Astrocyte (in vitro differentiated cells and primary cell): ENCODE results near the gene CLASRP. TPM values are rescaled to one million over a fixed set of nuclear protein-coding genes. Genes with fewer than 3 reads are reported as not detected.

Experiments used
- DNase-seq: peaks from one replicate; pipeline ENCODE4 v3.0.0-alpha.2; 2010; ENCODE audit warnings: low read depth
- FAIRE-seq: peaks from 2 replicates; lab custom pipeline; 2011; peaks lifted over from hg19 to GRCh38; lab: Jason Lieb, UNC
- H2AFZ ChIP-seq: 2 replicates; pipeline ENCODE4 v1.6.0; 2012; ENCODE audit warnings: low read depth, low read length, inconsistent platforms
- H3K27ac ChIP-seq: 2 replicates; pipeline ENCODE4 v1.5.1; 2011; ENCODE audit warnings: low read depth, low read length, inconsistent platforms
- H3K27me3 ChIP-seq: 2 replicates; pipeline ENCODE4 v1.6.0; 2011; ENCODE audit warnings: low read length, inconsistent platforms; ENCODE audit not compliant: insufficient read depth
- H3K36me3 ChIP-seq: 2 replicates; pipeline ENCODE4 v1.5.1; 2011; ENCODE audit warnings: low read length, inconsistent platforms; ENCODE audit not compliant: insufficient read depth
- H3K4me1 ChIP-seq: 2 replicates; pipeline ENCODE4 v1.5.1; 2011; ENCODE audit warnings: low read length, inconsistent platforms; ENCODE audit not compliant: insufficient read depth
- H3K4me2 ChIP-seq: 2 replicates; pipeline ENCODE4 v1.6.0; 2012; ENCODE audit warnings: low read length, inconsistent platforms
- H3K4me3 ChIP-seq: 2 replicates; pipeline ENCODE4 v1.5.1; 2011; ENCODE audit warnings: low read depth, mild to moderate bottlenecking, low read length, inconsistent platforms; ENCODE audit not compliant: insufficient read depth
- H3K79me2 ChIP-seq: 2 replicates; pipeline ENCODE4 v1.6.0; 2012; ENCODE audit warnings: mild to moderate bottlenecking, low read length, inconsistent platforms; ENCODE audit not compliant: insufficient read depth
- H3K9ac ChIP-seq: 2 replicates; pipeline ENCODE4 v1.6.0; 2012; ENCODE audit warnings: mild to moderate bottlenecking, low read length, inconsistent platforms
- H3K9me3 ChIP-seq: 2 replicates; pipeline ENCODE4 v1.5.1; 2012; ENCODE audit warnings: low read depth, mild to moderate bottlenecking, low read length, inconsistent platforms; ENCODE audit not compliant: insufficient read depth
- H4K20me1 ChIP-seq: 2 replicates; pipeline ENCODE4 v1.6.0; 2012; ENCODE audit warnings: low read length, inconsistent platforms; ENCODE audit not compliant: insufficient read depth
- H3K27ac Mint-ChIP-seq: one replicate; pipeline ENCODE4 v1.8.0; 2021; ENCODE audit warnings: mild to moderate bottlenecking, mixed read lengths; ENCODE audit not compliant: unreplicated experiment
- H3K27me3 Mint-ChIP-seq: one replicate; pipeline ENCODE4 v1.8.0; 2021; ENCODE audit warnings: low read depth, mixed read lengths; ENCODE audit not compliant: unreplicated experiment
- H3K36me3 Mint-ChIP-seq: one replicate; pipeline ENCODE4 v1.8.0; 2021; ENCODE audit warnings: low read depth, mixed read lengths; ENCODE audit not compliant: unreplicated experiment
- H3K4me1 Mint-ChIP-seq: one replicate; pipeline ENCODE4 v1.8.0; 2021; ENCODE audit warnings: low read depth, mixed read lengths; ENCODE audit not compliant: unreplicated experiment
- H3K4me3 Mint-ChIP-seq: one replicate; pipeline ENCODE4 v1.8.0; 2021; ENCODE audit warnings: mild to moderate bottlenecking, moderate library complexity, mixed read lengths; ENCODE audit not compliant: unreplicated experiment
- H3K9me3 Mint-ChIP-seq: one replicate; pipeline ENCODE4 v1.8.0; 2021; ENCODE audit warnings: mild to moderate bottlenecking, mixed read lengths; ENCODE audit not compliant: unreplicated experiment
- EZH2 ChIP-seq: IDR thresholded peaks from 2 replicates; pipeline ENCODE4 v1.6.1; 2012; ENCODE audit warnings: mild to moderate bottlenecking, low read length, inconsistent platforms; ENCODE audit not compliant: insufficient read depth
- total RNA-seq: library from RNA; stranded (reverse); gene quantifications from 2 replicates; pipeline ENCODE4 v1.2.1, GENCODE V29; 2021
- TF ChIP-seq, protein P1 (sequence below): IDR thresholded peaks from 2 replicates; pipeline ENCODE4 v1.5.1; 2011; ENCODE audit warnings: low read depth, mild to moderate bottlenecking, inconsistent platforms, low read length, moderate library complexity; ENCODE audit not compliant: insufficient read depth

The CLASRP gene
- total RNA-seq, 1 donor from 2014 or later = 45.5 TPM

DNA sequence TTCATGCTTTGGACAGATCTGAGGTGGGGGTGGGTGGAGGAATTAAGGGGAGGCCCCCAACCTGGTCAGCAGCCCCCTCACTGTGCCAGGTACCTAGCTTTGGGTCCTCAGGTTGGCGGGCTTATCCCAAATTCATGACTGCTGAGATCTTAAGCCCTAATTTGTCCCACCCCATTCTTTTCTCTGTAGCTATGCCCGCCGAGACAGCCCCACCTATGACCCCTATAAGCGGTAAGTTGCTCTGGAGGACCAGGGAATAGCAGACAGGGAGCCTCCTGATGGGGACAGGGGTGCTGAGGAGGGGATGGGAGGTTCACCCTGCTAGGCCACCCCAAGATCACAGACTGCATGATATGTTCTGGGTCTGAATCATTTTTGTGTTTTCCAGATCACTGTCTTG, 23.1 kb downstream of the CLASRP start:
- Histone ChIP-seq H4K20me1 (peaks cover 48% of the 10 kb centered on the region), H2AFZ (no peak overlapping the region), H3K4me1 (peaks cover 4% of the 10 kb centered on the region), H3K4me2 (no peak overlapping the region), H3K79me2 (peaks cover 12% of the 10 kb centered on the region), H3K27me3 (no peaks in the 10 kb centered on the region), H3K27ac (no peak overlapping the region), H3K9me3 (no peaks in the 10 kb centered on the region), H3K4me3 (no peak overlapping the region), H3K9ac (no peak overlapping the region), H3K36me3 (peaks cover 30% of the 10 kb centered on the region)
- Mint-ChIP-seq H3K4me3 (no peak overlapping the region), H3K27me3 (no peaks in the 10 kb centered on the region), H3K4me1 (no peaks in the 10 kb centered on the region), H3K36me3 (peaks cover 12% of the 10 kb centered on the region), H3K9me3 (no peaks in the 10 kb centered on the region), H3K27ac (no peak overlapping the region)
- no peak for TF ChIP-seq EZH2
- FAIRE-seq (no peak), DNase-seq (no peak)

DNA sequence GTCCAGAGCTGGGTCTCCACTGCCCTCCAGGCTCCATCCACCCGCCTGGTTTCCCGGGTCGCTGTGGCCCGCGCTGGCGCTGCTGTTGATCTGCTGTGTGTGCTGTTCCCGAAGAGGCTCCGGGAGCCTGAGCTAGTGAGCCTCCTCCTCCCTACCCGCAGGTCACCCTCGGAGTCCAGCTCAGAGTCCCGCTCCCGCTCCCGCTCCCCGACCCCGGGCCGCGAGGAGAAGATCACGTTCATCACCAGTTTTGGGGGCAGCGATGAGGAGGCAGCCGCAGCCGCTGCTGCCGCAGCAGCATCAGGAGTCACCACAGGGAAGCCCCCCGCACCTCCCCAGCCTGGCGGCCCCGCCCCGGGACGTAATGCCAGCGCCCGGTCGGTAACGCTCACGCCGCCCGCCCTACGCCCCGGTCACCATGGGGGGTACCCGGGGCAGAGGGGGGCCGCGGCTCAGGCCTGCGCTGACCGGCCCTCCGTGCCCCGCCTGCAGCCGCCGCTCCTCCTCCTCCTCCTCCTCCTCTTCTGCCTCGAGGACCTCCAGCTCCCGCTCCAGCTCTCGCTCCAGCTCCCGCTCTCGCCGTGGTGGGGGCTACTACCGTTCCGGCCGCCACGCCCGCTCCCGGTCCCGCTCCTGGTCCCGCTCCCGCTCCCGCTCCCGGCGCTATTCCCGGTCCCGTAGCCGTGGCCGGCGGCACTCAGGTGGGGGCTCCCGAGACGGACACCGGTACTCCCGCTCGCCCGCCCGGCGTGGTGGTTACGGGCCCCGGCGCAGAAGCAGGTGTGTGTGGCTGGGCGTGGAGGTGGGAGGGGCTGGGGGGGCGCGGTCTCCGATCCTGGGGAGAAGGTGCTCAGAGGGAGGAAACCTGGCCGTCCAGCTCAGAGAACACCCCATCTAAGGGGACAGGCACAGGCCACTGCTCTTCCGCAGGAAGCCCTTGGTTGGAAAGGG, 25.3 kb downstream of the CLASRP start:
- H3K9me3 Mint-ChIP-seq = no peaks in the 10 kb centered on the region
- peaks cover 9% of the 10 kb centered on the region for H3K36me3 Mint-ChIP-seq
- H3K4me1 ChIP-seq = peaks cover 4% of the 10 kb centered on the region
- H3K27me3 Mint-ChIP-seq = no peaks in the 10 kb centered on the region
- H3K4me3 Mint-ChIP-seq = no peak overlapping the region
- no peak overlapping the region for H3K27ac ChIP-seq
- H3K27ac Mint-ChIP-seq = no peak overlapping the region
- no peak overlapping the region for H3K4me3 ChIP-seq
- H3K79me2 ChIP-seq = peaks cover 12% of the 10 kb centered on the region
- no peaks in the 10 kb centered on the region for H3K27me3 ChIP-seq
- no peak for DNase-seq
- no peak for TF ChIP-seq EZH2
- TF ChIP-seq, protein P1, sequence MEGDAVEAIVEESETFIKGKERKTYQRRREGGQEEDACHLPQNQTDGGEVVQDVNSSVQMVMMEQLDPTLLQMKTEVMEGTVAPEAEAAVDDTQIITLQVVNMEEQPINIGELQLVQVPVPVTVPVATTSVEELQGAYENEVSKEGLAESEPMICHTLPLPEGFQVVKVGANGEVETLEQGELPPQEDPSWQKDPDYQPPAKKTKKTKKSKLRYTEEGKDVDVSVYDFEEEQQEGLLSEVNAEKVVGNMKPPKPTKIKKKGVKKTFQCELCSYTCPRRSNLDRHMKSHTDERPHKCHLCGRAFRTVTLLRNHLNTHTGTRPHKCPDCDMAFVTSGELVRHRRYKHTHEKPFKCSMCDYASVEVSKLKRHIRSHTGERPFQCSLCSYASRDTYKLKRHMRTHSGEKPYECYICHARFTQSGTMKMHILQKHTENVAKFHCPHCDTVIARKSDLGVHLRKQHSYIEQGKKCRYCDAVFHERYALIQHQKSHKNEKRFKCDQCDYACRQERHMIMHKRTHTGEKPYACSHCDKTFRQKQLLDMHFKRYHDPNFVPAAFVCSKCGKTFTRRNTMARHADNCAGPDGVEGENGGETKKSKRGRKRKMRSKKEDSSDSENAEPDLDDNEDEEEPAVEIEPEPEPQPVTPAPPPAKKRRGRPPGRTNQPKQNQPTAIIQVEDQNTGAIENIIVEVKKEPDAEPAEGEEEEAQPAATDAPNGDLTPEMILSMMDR = no peak
- no peaks in the 10 kb centered on the region for H3K9me3 ChIP-seq
- H3K4me1 Mint-ChIP-seq = no peaks in the 10 kb centered on the region
- H3K36me3 ChIP-seq = peaks cover 24% of the 10 kb centered on the region
- no peak overlapping the region for H3K9ac ChIP-seq
- FAIRE-seq = no peak
- no peak overlapping the region for H2AFZ ChIP-seq
- H4K20me1 ChIP-seq = peaks cover 39% of the 10 kb centered on the region
- no peak overlapping the region for H3K4me2 ChIP-seq

DNA sequence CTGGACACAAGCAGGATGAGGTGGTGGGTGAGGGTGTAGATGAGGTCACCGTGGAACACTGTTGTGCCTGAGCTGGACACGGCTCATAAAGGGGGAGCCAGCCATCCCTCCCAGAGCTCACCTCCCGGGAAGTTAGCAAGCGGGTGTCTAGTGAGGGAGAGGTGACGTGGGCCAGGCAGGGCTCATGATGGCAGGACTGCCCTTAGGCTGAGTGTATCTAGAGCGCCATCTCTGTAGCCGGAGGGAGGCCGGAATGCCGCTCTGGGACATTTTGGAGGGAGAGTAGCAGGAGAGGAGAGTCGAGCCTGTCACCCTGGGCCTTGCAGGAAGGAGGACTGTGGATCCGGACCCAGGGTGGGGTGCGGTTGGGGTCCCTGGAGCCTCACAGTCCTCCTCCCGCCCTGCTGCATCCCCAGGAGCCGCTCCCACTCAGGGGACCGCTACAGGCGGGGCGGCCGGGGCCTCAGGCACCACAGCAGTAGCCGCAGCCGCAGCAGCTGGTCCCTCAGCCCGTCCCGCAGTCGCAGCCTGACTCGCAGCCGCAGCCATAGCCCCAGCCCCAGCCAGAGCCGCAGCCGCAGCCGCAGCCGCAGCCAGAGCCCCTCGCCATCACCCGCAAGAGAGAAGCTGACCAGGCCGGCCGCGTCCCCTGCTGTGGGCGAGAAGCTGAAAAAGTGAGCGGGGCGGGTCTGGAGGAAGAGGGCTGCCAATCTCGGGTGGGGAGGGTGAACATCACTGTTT, 28.2 kb downstream of the CLASRP start:
- H3K9me3 ChIP-seq = no peaks in the 10 kb centered on the region
- Mint-ChIP-seq H3K27me3 (no peaks in the 10 kb centered on the region), H3K9me3 (no peaks in the 10 kb centered on the region), H3K4me3 (no peak overlapping the region), H3K36me3 (peaks cover 23% of the 10 kb centered on the region), H3K27ac (no peak overlapping the region), H3K4me1 (no peaks in the 10 kb centered on the region)
- no peaks in the 10 kb centered on the region for H3K4me1 ChIP-seq
- DNase-seq (no peak), FAIRE-seq (no peak)
- no peak overlapping the region for H3K9ac ChIP-seq
- H4K20me1 ChIP-seq = peaks cover 19% of the 10 kb centered on the region
- TF ChIP-seq, protein P1 = no peak
- TF ChIP-seq EZH2 = no peak
- H3K4me2 ChIP-seq = no peak overlapping the region
- H2AFZ ChIP-seq = no peak overlapping the region
- peaks cover 12% of the 10 kb centered on the region for H3K79me2 ChIP-seq
- H3K27me3 ChIP-seq = no peaks in the 10 kb centered on the region
- no peak overlapping the region for H3K27ac ChIP-seq
- H3K4me3 ChIP-seq = no peak overlapping the region
- peaks cover 23% of the 10 kb centered on the region for H3K36me3 ChIP-seq
